A549 (cell line): ENCODE results near the gene BFSP2.
A peak's percentile ranks its signal among the peaks of the same experiment; 100 is the strongest.

Experiments
- KDM5A ChIP-seq: fragments of 200-600 bp; sonication (generic); IDR thresholded peaks from 2 replicates; pipeline ENCODE4 v1.6.1; 2016; ENCODE audit warnings: antibody characterized with exemption, mild to moderate bottlenecking
- MAFK ChIP-seq: fragments of 450-650 bp; IDR thresholded peaks from 2 replicates; pipeline ENCODE4 v1.6.1; 2014; ENCODE audit not compliant: partially characterized antibody
- MAZ ChIP-seq: fragments of 150-350 bp; IDR thresholded peaks from 2 replicates; pipeline ENCODE4 v1.6.1; 2014; ENCODE audit warnings: antibody characterized with exemption, low read depth, low read length, borderline replicate concordance
- MYC ChIP-seq: IDR thresholded peaks from 2 replicates; pipeline ENCODE4 v1.6.1; 2012; ENCODE audit warnings: mild to moderate bottlenecking, inconsistent platforms, low read length, improper control_type of control experiment, borderline replicate concordance
- NR3C1 ChIP-seq: fragments of >200 bp; sonication (Bioruptor Twin); formaldehyde crosslinking; IDR thresholded peaks from 3 replicates; pipeline ENCODE4 v1.6.1; 2017
- POLR2A ChIP-seq: IDR thresholded peaks from 2 replicates; pipeline ENCODE4 v1.6.1; 2012; ENCODE audit warnings: mild to moderate bottlenecking, low read length
- POLR2AphosphoS2 ChIP-seq: conservative IDR thresholded peaks from 2 replicates; pipeline ENCODE4 v1.6.1; 2012; ENCODE audit warnings: low read length, improper control_type of control experiment, inconsistent platforms
- RAD21 ChIP-seq, 2 experiments: fragments of >200 bp in 1 of 2; sonication (Bioruptor Twin) in 1 of 2; formaldehyde crosslinking in 1 of 2; IDR thresholded peaks in 1 of 2; conservative IDR thresholded peaks in 1 of 2; 2 replicates in 1 of 2; 3 replicates in 1 of 2; pipeline ENCODE4 v1.6.1; 2012 to 2018; ENCODE audit warnings: inconsistent platforms in 1 of 2
- SMC3 ChIP-seq: fragments of >200 bp; sonication (Bioruptor Twin); formaldehyde crosslinking; IDR thresholded peaks from 3 replicates; pipeline ENCODE4 v1.6.1; 2018; ENCODE audit warnings: inconsistent platforms
- TF ChIP-seq, protein P1 (sequence below): fragments of >200 bp; sonication (Bioruptor Twin); formaldehyde crosslinking; IDR thresholded peaks from 3 replicates; pipeline ENCODE4 v1.5.1; 2016
- TF ChIP-seq, protein P2 (sequence below): IDR thresholded peaks from 2 replicates; pipeline ENCODE4 v1.6.1; 2012
- TF ChIP-seq, protein P3 (sequence below): fragments of >200 bp; sonication (Bioruptor Twin); formaldehyde crosslinking; IDR thresholded peaks from 3 replicates; pipeline ENCODE4 v1.6.1; 2016
- TF ChIP-seq, protein P4 (sequence below): IDR thresholded peaks from 2 replicates; pipeline ENCODE4 v1.6.1; 2012

DNA sequence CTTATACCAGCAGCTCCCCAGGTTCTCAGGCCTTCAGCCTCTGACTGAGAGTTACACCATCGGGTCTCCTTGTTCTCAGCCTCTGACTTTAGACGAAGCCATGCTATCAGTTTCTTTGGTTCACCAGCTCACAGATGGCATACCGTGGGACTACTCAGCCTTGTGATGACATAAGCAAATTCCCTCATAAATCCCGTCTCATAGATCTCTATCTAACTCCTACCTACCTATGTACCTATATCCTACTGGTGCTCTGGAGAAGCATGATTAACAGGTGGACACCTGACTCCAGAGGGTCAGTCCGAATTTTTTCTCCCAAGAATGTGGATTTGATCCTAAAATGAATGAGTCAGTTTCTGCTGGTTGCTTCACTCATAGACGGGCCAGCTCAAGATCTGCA lies 114.6 kb downstream of the BFSP2 start:
- TF ChIP-seq, protein P1, sequence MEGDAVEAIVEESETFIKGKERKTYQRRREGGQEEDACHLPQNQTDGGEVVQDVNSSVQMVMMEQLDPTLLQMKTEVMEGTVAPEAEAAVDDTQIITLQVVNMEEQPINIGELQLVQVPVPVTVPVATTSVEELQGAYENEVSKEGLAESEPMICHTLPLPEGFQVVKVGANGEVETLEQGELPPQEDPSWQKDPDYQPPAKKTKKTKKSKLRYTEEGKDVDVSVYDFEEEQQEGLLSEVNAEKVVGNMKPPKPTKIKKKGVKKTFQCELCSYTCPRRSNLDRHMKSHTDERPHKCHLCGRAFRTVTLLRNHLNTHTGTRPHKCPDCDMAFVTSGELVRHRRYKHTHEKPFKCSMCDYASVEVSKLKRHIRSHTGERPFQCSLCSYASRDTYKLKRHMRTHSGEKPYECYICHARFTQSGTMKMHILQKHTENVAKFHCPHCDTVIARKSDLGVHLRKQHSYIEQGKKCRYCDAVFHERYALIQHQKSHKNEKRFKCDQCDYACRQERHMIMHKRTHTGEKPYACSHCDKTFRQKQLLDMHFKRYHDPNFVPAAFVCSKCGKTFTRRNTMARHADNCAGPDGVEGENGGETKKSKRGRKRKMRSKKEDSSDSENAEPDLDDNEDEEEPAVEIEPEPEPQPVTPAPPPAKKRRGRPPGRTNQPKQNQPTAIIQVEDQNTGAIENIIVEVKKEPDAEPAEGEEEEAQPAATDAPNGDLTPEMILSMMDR, result no peak
- TF ChIP-seq RAD21 (conservative IDR thresholded peaks at IDR 0.05 in 1 of 2, IDR thresholded peaks at IDR 0.05 in 1 of 2), result no peak
- TF ChIP-seq, protein P2, sequence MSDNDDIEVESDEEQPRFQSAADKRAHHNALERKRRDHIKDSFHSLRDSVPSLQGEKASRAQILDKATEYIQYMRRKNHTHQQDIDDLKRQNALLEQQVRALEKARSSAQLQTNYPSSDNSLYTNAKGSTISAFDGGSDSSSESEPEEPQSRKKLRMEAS, result no peak
- TF ChIP-seq MYC, result no peak
- TF ChIP-seq SMC3, result no peak
- no peak for TF ChIP-seq NR3C1
- TF ChIP-seq, protein P3, sequence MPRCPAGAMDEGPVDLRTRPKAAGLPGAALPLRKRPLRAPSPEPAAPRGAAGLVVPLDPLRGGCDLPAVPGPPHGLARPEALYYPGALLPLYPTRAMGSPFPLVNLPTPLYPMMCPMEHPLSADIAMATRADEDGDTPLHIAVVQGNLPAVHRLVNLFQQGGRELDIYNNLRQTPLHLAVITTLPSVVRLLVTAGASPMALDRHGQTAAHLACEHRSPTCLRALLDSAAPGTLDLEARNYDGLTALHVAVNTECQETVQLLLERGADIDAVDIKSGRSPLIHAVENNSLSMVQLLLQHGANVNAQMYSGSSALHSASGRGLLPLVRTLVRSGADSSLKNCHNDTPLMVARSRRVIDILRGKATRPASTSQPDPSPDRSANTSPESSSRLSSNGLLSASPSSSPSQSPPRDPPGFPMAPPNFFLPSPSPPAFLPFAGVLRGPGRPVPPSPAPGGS, result no peak
- no peak for TF ChIP-seq POLR2A
- TF ChIP-seq, protein P4, sequence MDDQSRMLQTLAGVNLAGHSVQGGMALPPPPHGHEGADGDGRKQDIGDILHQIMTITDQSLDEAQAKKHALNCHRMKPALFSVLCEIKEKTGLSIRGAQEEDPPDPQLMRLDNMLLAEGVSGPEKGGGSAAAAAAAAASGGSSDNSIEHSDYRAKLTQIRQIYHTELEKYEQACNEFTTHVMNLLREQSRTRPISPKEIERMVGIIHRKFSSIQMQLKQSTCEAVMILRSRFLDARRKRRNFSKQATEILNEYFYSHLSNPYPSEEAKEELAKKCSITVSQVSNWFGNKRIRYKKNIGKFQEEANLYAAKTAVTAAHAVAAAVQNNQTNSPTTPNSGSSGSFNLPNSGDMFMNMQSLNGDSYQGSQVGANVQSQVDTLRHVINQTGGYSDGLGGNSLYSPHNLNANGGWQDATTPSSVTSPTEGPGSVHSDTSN, result no peak
- TF ChIP-seq KDM5A, result no peak
- TF ChIP-seq POLR2AphosphoS2, result no peak
- TF ChIP-seq MAFK, result peak; percentile 6
- no peak for TF ChIP-seq MAZ
